MCF 10A (cell line): ENCODE data around the gene MEGF8. TPM values are rescaled to one million over a fixed set of nuclear protein-coding genes. Genes with fewer than 3 reads are reported as not detected.

Experiments used
- BruUV-seq: library from RNA; stranded (reverse); fragments of 400-500 nt; replicated peaks from 2 replicates; lab custom pipeline; 2021; lab: Mats Ljungman, UMichigan
- CTCF ChIA-PET: fragments of 300-600 bp; sonication (Branson Sonifier 250); formaldehyde crosslinking; extraction: SDS; loops from one replicate; lab custom pipeline; 2021; ENCODE audit warnings: antibody characterized with exemption, inconsistent platforms; lab: Yijun Ruan, JAX
- POLR2A ChIA-PET: fragments of 300-600, 350-650 bp; sonication (Branson Sonifier 250); formaldehyde crosslinking; extraction: SDS; loops from one replicate; lab custom pipeline; 2020; ENCODE audit warnings: antibody characterized with exemption, inconsistent platforms; lab: Yijun Ruan, JAX
- DNase-seq: peaks from one replicate; pipeline ENCODE4 v3.0.0-alpha.2; 2018; ENCODE audit not compliant: unreplicated experiment
- H3K27ac Mint-ChIP-seq: one replicate; pipeline ENCODE4 v1.8.0; 2022; ENCODE audit warnings: mild to moderate bottlenecking, low read depth, mixed read lengths; ENCODE audit not compliant: unreplicated experiment
- H3K27me3 Mint-ChIP-seq: one replicate; pipeline ENCODE4 v1.8.0; 2022; ENCODE audit warnings: mixed read lengths; ENCODE audit not compliant: insufficient read depth, unreplicated experiment
- H3K36me3 Mint-ChIP-seq: one replicate; pipeline ENCODE4 v1.8.0; 2022; ENCODE audit warnings: mild to moderate bottlenecking, moderate library complexity, mixed read lengths; ENCODE audit not compliant: insufficient read depth, unreplicated experiment
- H3K4me1 Mint-ChIP-seq: one replicate; pipeline ENCODE4 v1.8.0; 2022; ENCODE audit warnings: mixed read lengths; ENCODE audit not compliant: insufficient read depth, unreplicated experiment
- H3K4me3 Mint-ChIP-seq: one replicate; pipeline ENCODE4 v1.8.0; 2022; ENCODE audit warnings: mild to moderate bottlenecking, moderate library complexity, mixed read lengths; ENCODE audit not compliant: unreplicated experiment
- H3K9me3 Mint-ChIP-seq: one replicate; pipeline ENCODE4 v1.8.0; 2022; ENCODE audit warnings: mixed read lengths; ENCODE audit not compliant: unreplicated experiment
- CTCF ChIP-seq: fragments of 200-600 bp; IDR thresholded peaks from one replicate; pipeline ENCODE4 v1.8.0; 2022; ENCODE audit warnings: antibody characterized with exemption, mild to moderate bottlenecking; ENCODE audit not compliant: unreplicated experiment
- intact Hi-C: fragments of 100-400 bp; cut with micrococcal nuclease; formaldehyde crosslinking; loops from 2 replicates; pipeline ENCODE4 v1.14.1; 2022
- total RNA-seq: library from RNA; stranded (reverse); gene quantifications from 2 replicates; pipeline ENCODE4 v1.2.3, GENCODE V29; 2022

Gene MEGF8
- total RNA-seq, 1 experiment from 2014 or later, result 13.0 TPM

- peaks cover 10% of the 10 kb centered on the region for H3K36me3 Mint-ChIP-seq
- ChIA-PET POLR2A (interaction anchor here (0.6 to 2.3 kb wide), 20 partner anchors 11 to 1776 kb away, joined by 3 to 12 read pairs (median 4); partner anchors contain the start of genes GSK3A, LIPE and ZNF574), CTCF (interaction anchor here (0.6 to 1.4 kb wide), 6 partner anchors 7 to 23 kb away, joined by 3 to 7 read pairs (median 4); no protein-coding TSS in a partner anchor)
- TF ChIP-seq CTCF, result no peak
- peak overlapping the region; percentile 83 for H3K4me3 Mint-ChIP-seq
- H3K27me3 Mint-ChIP-seq, result peaks cover 9% of the 10 kb centered on the region
- H3K27ac Mint-ChIP-seq, result peak overlapping the region; percentile 99
- peak; percentile 99 for DNase-seq
- intact Hi-C loops, result loop anchor here (10.0 kb wide), 1 partner anchor 152 kb away; the partner anchor contains the start of gene GSK3A
- peaks cover 47% of the 10 kb centered on the region for H3K4me1 Mint-ChIP-seq
- BruUV-seq, result TSS peak; percentile 88
- H3K9me3 Mint-ChIP-seq, result no peaks in the 10 kb centered on the region
Measured at GRCh38 chr19:42396381-42397262, 71.2 kb downstream of the MEGF8 start.

GRCh38 chr19:42397263-42398166, 72.1 kb downstream of the MEGF8 start:
- intact Hi-C loops, result loop anchor here (10.0 kb wide), 1 partner anchor 153 kb away; the partner anchor contains the start of gene GSK3A
- Mint-ChIP-seq H3K4me1 (peaks cover 41% of the 10 kb centered on the region), H3K27ac (peak overlapping the region; percentile 99), H3K4me3 (peak overlapping the region; percentile 83), H3K9me3 (no peaks in the 10 kb centered on the region), H3K36me3 (peaks cover 10% of the 10 kb centered on the region), H3K27me3 (no peaks in the 10 kb centered on the region)
- CTCF ChIA-PET, result interaction anchor here (0.7 to 1.4 kb wide), 4 partner anchors 11 to 328 kb away, joined by 3 to 7 read pairs (median 4); no protein-coding TSS in a partner anchor
- no peak for TF ChIP-seq CTCF
- DNase-seq, result no peak
- TSS peak; percentile 85 for BruUV-seq
- POLR2A ChIA-PET, result interaction anchor here (0.6 to 2.3 kb wide), 16 partner anchors 10 to 1777 kb away, joined by 3 to 12 read pairs (median 5); partner anchors contain the start of genes GSK3A and ZNF574

- H3K27ac Mint-ChIP-seq, result no peak overlapping the region
- peaks cover 27% of the 10 kb centered on the region for H3K36me3 Mint-ChIP-seq
- no peak overlapping the region for H3K4me3 Mint-ChIP-seq
- POLR2A ChIA-PET, result interaction anchor here (0.6 to 0.8 kb wide), 2 partner anchors 11 to 929 kb away, joined by 3 to 5 read pairs; no protein-coding TSS in a partner anchor
- intact Hi-C loops, result no loop called here
- TF ChIP-seq CTCF, result no peak
- CTCF ChIA-PET, result interaction anchor here (0.6 to 2.4 kb wide), 29 partner anchors 8 to 1288 kb away, joined by 3 to 13 read pairs (median 4); partner anchors contain the start of gene PRR19
- H3K27me3 Mint-ChIP-seq, result no peaks in the 10 kb centered on the region
- H3K9me3 Mint-ChIP-seq, result no peaks in the 10 kb centered on the region
- DNase-seq, result no peak
- peaks cover 41% of the 10 kb centered on the region for H3K4me1 Mint-ChIP-seq
- BruUV-seq, result no TSS peak
Measured at GRCh38 chr19:42400404-42400803, 75.0 kb downstream of the MEGF8 start.
